ENCODE data around the gene SCMH1.
"Not testable (repeated sequence)": the region's sequence is repeated elsewhere in the genome, so short reads cannot be mapped to it uniquely, and the experiment has no call there.

The SCMH1 gene

DNA sequence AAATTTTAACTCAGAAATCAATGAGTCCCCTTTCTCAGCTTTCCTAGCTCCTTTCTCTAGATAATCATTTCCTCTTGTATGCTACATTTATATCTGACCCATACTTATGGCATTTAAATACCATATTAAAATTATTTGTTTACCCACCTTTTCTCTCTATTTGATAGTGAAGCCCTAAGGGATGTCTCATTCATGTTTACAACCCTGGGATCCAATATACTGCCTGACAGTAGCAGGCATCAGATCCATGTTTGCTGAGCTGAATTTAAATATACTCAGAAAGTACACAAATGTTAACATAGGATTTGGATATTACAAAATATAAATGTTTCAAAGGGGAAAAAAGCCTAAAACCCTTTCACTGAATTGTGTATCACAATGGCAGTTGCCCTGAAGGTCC lies 26.5 kb downstream of the SCMH1 start:
- in situ Hi-C loops (cut with MboI; ENCODE audit: low sequenced_read_pairs): no loop called here

DNA sequence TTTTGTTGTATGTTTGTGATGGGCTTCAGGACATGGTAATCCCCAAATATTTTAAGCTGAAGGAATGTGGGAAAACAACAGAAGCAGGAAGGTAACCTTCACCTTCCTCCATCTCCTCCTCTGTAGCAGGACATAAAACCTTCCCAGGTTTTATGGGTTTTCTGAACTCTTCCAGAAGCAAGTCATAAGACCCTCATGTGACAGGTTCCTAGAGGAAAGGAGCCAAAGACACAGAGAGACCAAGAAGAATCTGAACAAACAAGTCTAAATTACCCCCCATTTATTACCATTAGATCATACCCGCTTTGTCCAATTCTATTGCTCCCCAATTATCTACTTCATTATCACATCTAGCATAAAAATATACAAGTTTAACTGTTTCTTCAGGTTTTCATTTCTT lies 28.8 kb downstream of the SCMH1 start:
- in situ Hi-C loops (cut with MboI; ENCODE audit: low sequenced_read_pairs): no loop called here

DNA sequence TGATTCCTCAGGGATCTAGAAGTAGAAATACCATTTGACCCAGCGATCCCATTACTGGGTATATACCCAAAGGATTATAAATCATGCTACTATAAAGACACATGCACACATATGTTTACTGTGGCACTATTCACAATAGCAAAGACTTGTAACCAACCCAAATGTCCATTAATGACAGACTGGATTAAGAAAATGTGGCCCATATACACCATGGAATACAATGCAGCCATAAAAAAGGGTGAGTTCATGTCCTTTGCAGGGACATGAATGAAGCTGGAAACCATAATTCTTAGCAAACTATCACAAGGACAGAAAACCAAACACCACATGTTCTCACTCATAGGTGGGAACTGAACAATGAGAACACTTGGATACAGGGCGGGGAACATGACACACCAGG lies 30.5 kb downstream of the SCMH1 start:
- in situ Hi-C loops (cut with MboI; ENCODE audit: low sequenced_read_pairs): not testable (repeated sequence)

DNA sequence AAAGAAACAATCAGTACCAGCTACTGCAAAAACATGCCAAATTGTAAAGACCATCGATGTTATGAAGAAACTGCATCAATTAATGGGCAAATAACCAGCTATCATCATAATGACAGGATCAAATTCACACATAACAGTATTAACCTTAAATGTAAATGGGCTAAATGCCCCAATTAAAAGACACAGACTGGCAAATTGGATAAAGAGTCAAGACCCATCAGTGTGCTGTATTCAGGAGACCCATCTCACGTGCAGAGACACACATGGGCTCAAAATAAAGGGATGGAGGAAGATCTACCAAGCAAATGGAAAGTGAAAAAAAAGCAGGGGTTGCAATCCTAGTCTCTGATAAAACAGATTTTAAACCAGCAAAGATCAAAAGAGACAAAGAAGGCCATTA lies 35.1 kb downstream of the SCMH1 start:
- in situ Hi-C loops (cut with MboI; ENCODE audit: low sequenced_read_pairs): not testable (repeated sequence)

DNA sequence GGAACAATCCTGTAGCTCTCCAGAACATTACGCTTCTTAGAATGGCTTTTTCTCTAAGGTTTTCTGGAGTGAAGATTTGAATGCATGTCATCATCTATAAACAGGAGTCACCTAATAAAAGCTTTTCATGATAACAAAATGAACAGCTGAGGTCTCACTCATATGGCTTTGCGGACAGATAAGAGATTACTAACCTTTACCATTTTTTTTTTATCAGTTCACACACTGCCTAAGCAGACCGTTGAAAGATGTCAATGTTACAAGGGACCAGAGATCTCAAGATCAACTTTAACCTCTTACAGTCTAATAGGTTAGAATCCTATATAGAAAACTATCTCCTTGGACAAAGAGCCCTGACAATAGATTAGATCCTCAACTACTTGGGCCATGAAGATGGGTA lies 41.4 kb downstream of the SCMH1 start:
- in situ Hi-C loops (cut with MboI; ENCODE audit: low sequenced_read_pairs): no loop called here

DNA sequence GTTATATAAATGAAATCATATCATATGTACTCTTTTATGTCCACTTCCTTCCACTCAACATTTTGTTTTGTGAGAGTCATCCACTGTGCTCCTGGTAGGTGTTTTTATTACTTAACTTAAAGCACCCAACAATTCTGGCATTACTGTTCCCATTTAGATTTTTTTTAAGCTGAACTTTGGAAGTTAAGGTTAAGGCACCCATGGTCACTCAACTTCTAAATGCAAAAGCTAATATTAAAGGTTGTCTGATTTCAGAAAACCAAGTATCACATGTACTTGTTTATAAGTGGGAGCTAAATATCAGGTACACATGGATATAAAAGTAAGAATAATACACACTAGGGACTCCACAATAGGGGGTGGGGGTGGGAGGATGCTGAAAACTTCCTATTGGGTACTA lies 42.7 kb downstream of the SCMH1 start:
- in situ Hi-C loops (cut with MboI; ENCODE audit: low sequenced_read_pairs): no loop called here

DNA sequence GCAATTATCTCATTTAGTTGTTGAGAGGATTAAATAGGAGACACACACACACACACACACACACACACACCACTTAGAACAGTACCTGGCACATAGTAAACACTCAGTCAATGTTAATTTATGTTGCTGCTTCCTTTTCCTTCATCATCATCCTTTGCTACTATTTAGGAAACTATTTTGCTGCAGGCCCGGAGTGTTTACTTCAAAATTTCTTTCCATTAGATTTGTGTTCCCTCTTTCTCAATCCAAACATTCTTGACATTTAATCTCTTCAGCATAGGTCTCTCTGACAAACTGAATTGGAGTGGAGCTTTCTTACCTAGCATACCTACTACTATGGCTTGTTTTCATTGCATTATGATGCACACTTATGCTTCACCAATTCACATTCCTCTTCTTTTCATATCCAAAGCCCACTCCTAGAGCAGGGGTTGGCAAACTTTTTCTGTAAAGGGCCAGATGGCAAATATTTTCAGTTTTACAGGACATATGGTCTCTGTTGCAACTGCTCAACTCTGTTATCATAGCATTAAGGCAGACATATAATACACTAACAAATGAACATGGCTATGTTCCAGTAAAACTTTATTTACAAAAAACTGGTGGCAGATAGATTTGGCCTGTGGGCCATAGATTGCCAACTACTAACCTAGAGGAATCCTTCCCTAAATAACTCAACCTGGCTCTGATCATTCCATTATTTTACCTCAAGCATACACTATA lies 49.5 kb downstream of the SCMH1 start:
- in situ Hi-C loops (cut with MboI; ENCODE audit: low sequenced_read_pairs): no loop called here

DNA sequence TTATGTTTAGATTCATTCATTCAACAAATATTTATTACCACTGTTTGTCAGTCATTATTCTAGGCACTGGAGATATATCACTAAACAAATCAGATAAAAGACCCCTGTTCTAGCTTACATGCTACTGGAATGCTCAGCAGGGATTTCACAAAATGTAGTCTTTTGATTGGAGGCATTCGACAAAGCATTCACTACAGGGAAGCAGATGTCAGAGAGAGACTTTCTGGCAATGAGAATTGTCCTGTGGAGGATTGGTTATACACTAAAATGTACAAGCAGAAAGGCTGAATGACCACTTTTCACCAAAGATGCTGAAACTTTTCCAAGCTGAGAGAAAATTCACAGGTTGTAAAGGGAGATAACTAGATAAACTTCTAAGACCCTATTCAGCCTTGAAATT lies 57.7 kb downstream of the SCMH1 start:
- in situ Hi-C loops (cut with MboI; ENCODE audit: low sequenced_read_pairs): no loop called here

DNA sequence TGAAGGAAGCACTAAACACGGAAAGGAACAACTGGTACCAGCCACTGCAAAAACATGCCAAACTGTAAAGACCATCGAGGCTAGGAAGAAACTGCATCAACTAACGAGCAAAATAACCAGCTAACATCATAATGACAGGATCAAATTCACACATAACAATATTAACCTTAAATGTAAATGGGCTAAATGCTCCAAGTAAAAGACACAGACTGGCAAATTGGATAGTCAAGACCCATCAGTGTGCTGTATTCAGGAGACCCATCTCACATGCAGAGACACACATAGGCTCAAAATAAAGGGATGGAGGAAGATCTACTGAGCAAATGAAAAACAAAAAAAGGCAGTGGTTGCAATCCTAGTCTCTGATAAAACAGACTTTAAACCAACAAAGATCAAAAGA lies 63.9 kb downstream of the SCMH1 start:
- in situ Hi-C loops (cut with MboI; ENCODE audit: low sequenced_read_pairs): not testable (repeated sequence)

DNA sequence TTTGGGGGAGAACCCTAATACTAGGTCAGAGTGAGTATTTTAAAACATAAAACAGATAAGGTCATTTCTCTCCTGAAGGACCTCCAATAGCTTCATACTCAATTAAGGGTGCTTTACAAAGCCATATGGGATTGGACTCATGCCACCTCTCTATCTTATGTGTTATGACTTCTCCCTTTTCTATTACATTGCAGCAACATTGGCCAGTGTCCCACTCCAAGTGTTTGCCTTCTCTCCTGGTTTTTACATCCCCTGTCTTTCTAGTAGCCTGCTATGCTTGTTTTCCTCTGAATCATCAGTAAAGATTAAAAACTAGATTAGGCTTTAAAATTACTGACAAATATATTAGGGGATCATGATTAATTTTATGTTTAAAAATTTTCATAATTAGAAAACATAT lies 66.6 kb downstream of the SCMH1 start:
- in situ Hi-C loops (cut with MboI; ENCODE audit: low sequenced_read_pairs): no loop called here

DNA sequence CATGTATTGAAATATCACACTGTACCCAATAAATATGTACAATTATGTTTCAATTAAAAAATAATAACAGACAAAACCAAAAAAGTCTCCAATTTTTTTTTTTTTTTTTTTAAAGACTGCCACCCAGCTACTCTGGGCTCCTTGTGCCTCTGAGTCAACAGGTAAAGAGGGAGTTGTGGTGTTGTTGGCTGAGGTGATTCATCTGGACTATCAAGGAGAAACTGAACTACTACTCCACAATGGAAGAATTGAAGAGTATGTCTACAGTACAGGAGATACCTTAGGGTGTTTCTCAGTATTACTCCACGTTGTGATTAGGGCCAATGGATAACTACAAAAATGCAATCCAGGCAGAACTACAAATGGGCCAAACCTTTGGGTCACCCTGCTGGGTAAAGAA lies 67.9 kb downstream of the SCMH1 start:
- in situ Hi-C loops (cut with MboI; ENCODE audit: low sequenced_read_pairs): no loop called here

DNA sequence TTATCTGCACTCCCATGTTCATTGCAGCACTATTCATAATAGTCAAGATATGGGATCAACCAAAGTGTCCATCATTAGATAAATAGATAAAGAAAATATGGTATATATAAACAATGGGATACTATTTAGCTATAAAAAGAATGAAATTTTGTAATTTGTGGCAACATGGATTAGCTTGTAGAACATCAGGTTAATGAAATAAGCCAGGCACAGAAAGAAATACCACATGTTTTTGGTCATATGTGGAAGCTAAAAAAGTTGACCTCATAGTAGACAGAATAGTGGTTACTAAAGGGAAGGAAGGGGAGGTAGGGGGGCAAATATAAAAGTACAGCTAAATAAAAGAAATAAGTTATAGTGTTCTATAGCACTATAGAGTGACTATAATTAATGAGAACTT lies 68.5 kb downstream of the SCMH1 start:
- in situ Hi-C loops (cut with MboI; ENCODE audit: low sequenced_read_pairs): no loop called here

DNA sequence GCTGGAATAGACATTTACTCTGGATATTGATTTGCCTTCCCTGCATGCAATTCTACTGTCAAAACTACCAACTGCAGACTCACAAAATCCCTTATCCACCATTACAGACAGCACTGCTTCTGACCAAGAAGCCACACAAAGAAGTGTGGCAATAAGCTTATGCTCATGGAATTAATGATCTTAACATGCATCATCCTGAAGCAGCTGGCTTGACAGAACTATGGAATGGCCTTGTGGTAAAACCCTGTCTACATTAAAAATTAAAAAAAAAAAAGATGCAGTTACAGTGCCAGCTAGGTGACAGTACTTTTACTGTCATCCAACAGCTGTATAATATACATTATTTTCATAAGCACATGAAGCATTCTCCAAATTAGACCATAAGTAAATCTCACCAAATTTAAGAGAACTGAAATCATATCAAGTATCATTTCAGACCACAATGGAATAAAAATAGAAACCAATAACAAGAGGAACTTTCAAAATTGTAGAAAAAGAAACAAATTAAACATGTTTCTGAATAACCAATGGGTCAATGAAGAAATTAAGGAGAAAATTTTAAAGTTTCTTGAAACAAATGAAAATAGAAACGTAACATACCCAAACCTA lies 70.7 kb downstream of the SCMH1 start:
- in situ Hi-C loops (cut with MboI; ENCODE audit: low sequenced_read_pairs): no loop called here

DNA sequence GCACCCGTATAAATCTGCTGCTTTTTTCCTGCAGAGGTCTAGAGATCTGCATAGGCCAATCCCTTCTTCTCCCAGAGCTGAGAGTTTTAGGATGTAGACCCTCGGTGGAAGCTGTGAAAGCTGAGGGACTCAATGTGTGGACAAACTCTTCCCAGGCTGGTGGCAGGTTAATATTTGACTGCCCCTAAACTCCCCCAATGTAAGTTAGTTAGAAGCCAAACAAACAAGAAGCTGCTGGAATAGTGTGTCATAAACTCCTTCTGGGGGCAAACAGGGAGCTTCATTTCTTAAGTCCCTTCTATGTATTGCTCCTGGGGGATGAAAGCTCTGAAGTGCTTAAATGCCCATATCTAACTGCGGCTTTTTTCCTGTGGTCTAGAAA lies 72.3 kb downstream of the SCMH1 start:
- in situ Hi-C loops (cut with MboI; ENCODE audit: low sequenced_read_pairs): no loop called here

DNA sequence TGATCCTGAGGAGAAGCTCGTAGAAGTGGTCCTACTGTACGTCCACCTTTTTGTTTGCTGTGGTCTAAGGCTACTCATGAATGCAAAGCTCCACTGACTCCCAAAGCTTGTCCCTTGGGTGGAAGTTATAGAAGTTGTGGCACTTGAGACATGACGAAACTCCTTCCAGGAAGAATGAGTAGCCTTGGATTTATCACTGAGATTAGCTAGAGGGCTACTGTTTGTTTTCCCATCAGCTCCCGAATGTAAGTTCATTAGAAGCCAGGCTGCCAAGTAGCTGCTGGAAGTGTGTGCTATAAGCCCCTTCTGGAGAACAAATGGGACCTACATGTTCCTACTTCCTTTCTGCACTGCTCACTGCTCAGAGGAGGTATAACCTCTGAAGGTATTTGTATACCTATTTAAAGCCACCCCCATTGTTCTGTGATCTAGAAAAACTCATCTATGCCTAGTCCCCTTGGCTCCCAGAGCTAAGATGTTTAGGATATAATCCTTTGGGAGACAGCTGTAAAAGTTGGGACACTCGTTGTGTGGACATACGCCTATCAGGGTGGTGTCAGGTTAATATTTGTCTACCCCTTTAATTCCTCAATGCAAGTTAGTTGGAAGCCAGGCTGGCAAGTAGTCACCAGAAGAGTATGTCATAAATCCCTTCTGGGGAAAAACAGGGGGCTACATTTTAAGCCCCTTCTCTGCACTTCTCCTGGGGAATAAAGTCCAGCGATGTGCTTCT lies 72.9 kb downstream of the SCMH1 start:
- in situ Hi-C loops (cut with MboI; ENCODE audit: low sequenced_read_pairs): no loop called here

DNA sequence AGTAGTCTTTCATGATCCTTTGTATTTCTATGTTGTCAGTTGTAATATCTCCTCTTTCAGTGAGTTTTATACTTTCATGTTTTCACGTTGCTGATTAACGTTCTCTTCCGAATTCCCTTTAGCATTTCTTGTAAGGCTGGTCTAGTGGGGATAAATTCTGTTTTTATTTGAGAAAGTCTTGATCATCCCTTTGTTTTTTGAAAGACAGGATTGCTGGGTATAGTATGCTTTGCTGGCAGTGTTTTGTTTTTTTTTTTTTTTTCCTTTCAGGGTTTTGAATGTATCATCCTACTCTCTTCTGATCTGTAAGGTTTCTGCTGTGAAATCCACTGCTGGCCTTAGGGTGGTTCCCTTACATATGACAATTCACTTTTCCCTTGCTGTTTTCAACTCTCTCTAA lies 74.4 kb downstream of the SCMH1 start:
- in situ Hi-C loops (cut with MboI; ENCODE audit: low sequenced_read_pairs): no loop called here

DNA sequence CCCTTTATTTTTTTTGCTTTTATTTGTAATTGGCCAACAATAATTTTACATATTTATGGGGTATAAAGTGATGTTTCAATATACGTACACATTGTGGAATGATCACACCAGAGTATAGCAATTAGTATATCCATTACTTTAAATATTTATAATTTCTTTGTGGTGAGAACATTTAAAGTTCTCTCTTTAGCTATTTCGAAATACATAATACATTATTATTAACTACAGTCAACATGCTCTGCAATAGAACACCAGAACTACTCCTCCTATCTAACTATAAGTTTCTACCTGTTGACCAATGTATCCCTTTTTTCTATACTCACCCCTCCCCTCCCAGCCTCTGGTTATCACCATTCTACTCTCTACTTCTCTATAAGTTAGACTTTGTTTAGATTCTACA lies 77.4 kb downstream of the SCMH1 start:
- in situ Hi-C loops (cut with MboI; ENCODE audit: low sequenced_read_pairs): no loop called here

DNA sequence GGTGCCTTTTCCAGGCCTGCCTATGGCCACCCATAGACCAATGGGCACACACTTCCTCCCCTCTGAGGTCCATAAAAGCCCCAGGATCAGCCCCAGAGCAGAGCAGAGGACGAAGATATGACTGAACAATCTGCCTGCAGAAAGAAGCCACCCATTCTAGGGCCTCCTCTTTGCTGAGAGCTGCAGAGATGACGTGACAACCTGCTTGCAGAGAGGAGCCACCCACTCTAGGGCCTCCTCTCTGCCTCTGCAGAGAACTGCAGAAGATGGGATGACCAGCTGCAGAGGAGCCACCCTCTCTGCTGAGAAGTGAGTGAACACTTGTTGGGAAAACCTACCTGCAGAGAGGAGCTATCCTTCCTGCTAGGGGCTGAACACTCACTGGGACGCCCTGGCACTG lies 79.7 kb downstream of the SCMH1 start:
- in situ Hi-C loops (cut with MboI; ENCODE audit: low sequenced_read_pairs): no loop called here

DNA sequence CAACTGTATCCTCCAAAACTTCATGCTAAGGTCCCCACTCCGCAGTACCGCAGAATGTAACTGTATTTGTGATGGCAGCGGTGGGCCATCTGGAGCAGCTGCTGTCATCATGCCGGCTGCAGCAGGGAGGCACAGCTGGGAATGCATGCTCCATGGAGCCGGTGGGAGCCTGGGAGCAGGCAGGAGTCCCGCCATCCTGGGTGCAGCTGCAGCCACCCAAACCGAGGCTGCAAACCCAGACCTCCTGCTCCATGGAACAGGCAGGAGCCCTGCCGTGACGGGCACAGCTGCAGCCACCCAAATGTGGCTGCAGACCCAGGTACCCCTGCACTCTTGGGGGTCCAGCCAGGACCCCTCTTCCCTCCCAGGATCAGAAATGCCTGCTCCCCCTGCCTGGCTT lies 80.3 kb downstream of the SCMH1 start:
- in situ Hi-C loops (cut with MboI; ENCODE audit: low sequenced_read_pairs): no loop called here

DNA sequence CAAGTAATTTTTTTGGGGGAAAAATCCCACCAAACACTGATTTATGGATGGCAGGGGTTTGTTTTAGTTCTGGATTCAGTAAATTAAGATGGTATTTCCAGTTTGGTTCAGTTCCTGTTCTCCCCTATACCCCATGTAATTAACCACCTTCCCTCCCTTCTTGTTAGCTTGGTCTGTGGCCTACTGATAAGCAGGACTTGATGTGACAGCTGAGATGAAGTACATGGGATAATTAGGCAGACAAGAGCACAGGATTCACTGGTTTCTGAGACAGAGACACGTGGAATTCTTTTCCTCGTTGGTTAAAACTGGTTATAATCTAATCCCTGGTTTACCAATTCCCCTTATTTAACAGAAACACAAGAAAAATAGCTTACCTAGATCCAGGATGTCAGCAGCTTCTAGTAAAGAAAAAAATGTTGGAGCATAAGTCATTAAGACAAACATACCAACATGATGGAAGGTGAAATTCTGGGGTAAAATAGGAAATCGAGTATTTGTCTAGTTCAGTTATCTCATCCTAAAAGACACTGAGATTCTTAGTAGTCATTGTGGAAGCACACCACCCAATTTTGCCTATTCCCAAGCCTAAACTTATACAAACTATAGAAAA lies 81.5 kb downstream of the SCMH1 start:
- in situ Hi-C loops (cut with MboI; ENCODE audit: low sequenced_read_pairs): no loop called here

DNA sequence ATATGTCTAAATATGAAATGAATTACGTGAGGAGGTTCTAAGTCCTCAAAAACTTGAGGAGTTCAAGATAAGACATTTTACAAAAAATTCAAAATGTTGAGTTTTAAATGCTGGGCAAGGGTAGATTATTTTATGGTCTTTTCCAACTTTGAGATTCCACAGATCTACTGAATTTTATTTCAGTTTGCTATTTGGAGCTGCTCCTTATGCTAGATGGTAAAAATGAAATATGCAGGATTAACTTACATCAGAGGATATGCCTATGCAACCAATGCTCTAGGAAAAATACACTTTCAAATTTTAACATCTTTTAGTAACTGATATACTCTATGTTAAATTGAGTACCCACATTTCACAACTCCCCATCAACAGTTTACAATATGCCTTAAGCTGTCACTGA lies 83.1 kb downstream of the SCMH1 start:
- in situ Hi-C loops (cut with MboI; ENCODE audit: low sequenced_read_pairs): no loop called here

Measured in HL-60/S4 (cell line).